Mucosa of gallbladder (tissue), 1 donor: ENCODE results near the gene GADD45G. TPM values are rescaled to one million over a fixed set of nuclear protein-coding genes. Genes with fewer than 3 reads are reported as not detected.
A peak's percentile ranks its signal among the peaks of the same experiment; 100 is the strongest.

Experiments
- DNase-seq: peaks from one replicate; pipeline ENCODE4 v3.0.0-alpha.2; 2020; ENCODE audit warnings: low spot score
- total RNA-seq: library from RNA; stranded (reverse); gene quantifications from one replicate; pipeline ENCODE4 v1.2.1, GENCODE V29; 2021
- donor health status: DM: no; HTN: no; CAD: no.

GADD45G gene
- total RNA-seq, 1 donor from 2014 or later = 18.8 TPM

GRCh38 chr9:89630508-89630907 is 25.7 kb downstream of the GADD45G start:
- DNase-seq = no peak

GRCh38 chr9:89631384-89631783 is 26.6 kb downstream of the GADD45G start:
- no peak for DNase-seq

GRCh38 chr9:89632192-89632733 is 27.5 kb downstream of the GADD45G start:
- no peak for DNase-seq

GRCh38 chr9:89632736-89633135 is 27.9 kb downstream of the GADD45G start:
- no peak for DNase-seq

- no peak for DNase-seq
Observed at GRCh38 chr9:89633404-89633803, 28.6 kb downstream of the GADD45G start.

GRCh38 chr9:89633920-89634319 is 29.1 kb downstream of the GADD45G start:
- DNase-seq = no peak

- peak; percentile 43 for DNase-seq
Observed at GRCh38 chr9:89634995-89635742, 30.4 kb downstream of the GADD45G start.

- no peak for DNase-seq
Observed at GRCh38 chr9:89635816-89636215, 31.0 kb downstream of the GADD45G start.

GRCh38 chr9:89637787-89638186 is 33.0 kb downstream of the GADD45G start:
- no peak for DNase-seq

- no peak for DNase-seq
Observed at GRCh38 chr9:89638359-89638758, 33.5 kb downstream of the GADD45G start.

- DNase-seq = no peak
Observed at GRCh38 chr9:89638893-89639292, 34.1 kb downstream of the GADD45G start.

- DNase-seq = peak; percentile 33
Observed at GRCh38 chr9:89639367-89639795, 34.6 kb downstream of the GADD45G start.

GRCh38 chr9:89639961-89640360 is 35.1 kb downstream of the GADD45G start:
- no peak for DNase-seq

- no peak for DNase-seq
Observed at GRCh38 chr9:89640361-89640760, 35.5 kb downstream of the GADD45G start.

- DNase-seq = no peak
Observed at GRCh38 chr9:89640801-89641200, 36.0 kb downstream of the GADD45G start.

- DNase-seq = no peak
Observed at GRCh38 chr9:89641980-89642379, 37.2 kb downstream of the GADD45G start.

- DNase-seq = no peak
Observed at GRCh38 chr9:89642789-89643188, 38.0 kb downstream of the GADD45G start.

- DNase-seq = no peak
Observed at GRCh38 chr9:89646189-89646939, 41.6 kb downstream of the GADD45G start.

- no peak for DNase-seq
Observed at GRCh38 chr9:89647366-89648128, 42.7 kb downstream of the GADD45G start.

GRCh38 chr9:89648247-89649000 is 43.6 kb downstream of the GADD45G start:
- no peak for DNase-seq

- no peak for DNase-seq
Observed at GRCh38 chr9:89649039-89649691, 44.4 kb downstream of the GADD45G start.
